Activated T-helper 17 cell treated with anti-CD3 and anti-CD28 coated beads, Interleukin-2, amount 50 U/mL, for 72 hours (primary cell): ENCODE data around the gene TSPY3. TPM values are rescaled to one million over a fixed set of nuclear protein-coding genes. Genes with fewer than 3 reads are reported as not detected.
"Not testable (repeated sequence)": the region's sequence is repeated elsewhere in the genome, so short reads cannot be mapped to it uniquely, and the experiment has no call there.

Source experiments
- ATAC-seq: fragments of 150-1000 bp; cut with Tn5 transposase; replicated peaks from 2 replicates; pipeline ENCODE4 v1.10.0; 2021; ENCODE audit warnings: mild to moderate bottlenecking, moderate library complexity
- H3K27ac Mint-ChIP-seq: one replicate; pipeline ENCODE4 v1.8.0; 2022; ENCODE audit warnings: mixed read lengths
- H3K27me3 Mint-ChIP-seq: one replicate; pipeline ENCODE4 v1.8.0; 2022; ENCODE audit warnings: mixed read lengths
- H3K36me3 Mint-ChIP-seq: one replicate; pipeline ENCODE4 v1.8.0; 2022; ENCODE audit warnings: low read depth, mild to moderate bottlenecking, mixed read lengths
- H3K4me1 Mint-ChIP-seq: one replicate; pipeline ENCODE4 v1.8.0; 2022; ENCODE audit warnings: mixed read lengths
- H3K4me3 Mint-ChIP-seq: one replicate; pipeline ENCODE4 v1.8.0; 2022; ENCODE audit warnings: mild to moderate bottlenecking, mixed read lengths
- H3K9me3 Mint-ChIP-seq: one replicate; pipeline ENCODE4 v1.8.0; 2022; ENCODE audit warnings: mixed read lengths
- total RNA-seq, 2 donors: library from RNA; stranded (reverse); gene quantifications; one replicate each; pipeline ENCODE4 v1.2.3, GENCODE V29; 2022

The TSPY3 gene, protein sequence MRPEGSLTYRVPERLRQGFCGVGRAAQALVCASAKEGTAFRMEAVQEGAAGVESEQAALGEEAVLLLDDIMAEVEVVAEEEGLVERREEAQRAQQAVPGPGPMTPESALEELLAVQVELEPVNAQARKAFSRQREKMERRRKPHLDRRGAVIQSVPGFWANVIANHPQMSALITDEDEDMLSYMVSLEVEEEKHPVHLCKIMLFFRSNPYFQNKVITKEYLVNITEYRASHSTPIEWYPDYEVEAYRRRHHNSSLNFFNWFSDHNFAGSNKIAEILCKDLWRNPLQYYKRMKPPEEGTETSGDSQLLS
- not detected for total RNA-seq

DNA sequence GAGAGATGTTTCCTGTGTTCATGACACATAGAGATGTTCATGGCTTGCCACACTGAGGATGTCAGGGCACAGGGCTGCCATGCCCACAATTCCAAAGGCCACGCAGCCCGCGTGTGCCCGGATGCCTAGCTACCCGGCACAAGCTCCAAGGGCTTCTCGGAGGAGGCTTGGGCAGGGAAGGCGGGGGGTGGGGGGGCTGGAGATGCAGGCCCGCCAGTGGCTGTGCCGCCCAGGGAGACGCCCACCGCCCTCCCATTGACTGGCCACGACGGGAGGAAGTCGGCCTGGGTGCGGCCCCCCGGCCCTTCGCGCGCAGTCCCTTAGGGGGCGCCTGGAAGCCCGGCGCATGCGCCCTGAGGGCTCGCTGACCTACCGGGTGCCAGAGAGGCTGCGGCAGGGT, at the start of gene TSPY3:
Gene TSPY3 (plus strand): TSS at position 301 of the 400 bp plus-strand sequence. CDS start 46 bp downstream, at position 347.
- not testable (repeated sequence) for H3K9me3 Mint-ChIP-seq, H3K27ac Mint-ChIP-seq, ATAC-seq, H3K27me3 Mint-ChIP-seq, H3K4me1 Mint-ChIP-seq, H3K36me3 Mint-ChIP-seq, H3K4me3 Mint-ChIP-seq

DNA sequence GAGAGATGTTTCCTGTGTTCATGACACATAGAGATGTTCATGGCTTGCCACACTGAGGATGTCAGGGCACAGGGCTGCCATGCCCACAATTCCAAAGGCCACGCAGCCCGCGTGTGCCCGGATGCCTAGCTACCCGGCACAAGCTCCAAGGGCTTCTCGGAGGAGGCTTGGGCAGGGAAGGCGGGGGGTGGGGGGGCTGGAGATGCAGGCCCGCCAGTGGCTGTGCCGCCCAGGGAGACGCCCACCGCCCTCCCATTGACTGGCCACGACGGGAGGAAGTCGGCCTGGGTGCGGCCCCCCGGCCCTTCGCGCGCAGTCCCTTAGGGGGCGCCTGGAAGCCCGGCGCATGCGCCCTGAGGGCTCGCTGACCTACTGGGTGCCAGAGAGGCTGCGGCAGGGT, 40.7 kb upstream of the TSPY3 start, which contains the start of gene TSPY8:
Gene TSPY8 (plus strand): TSS at position 301 of the 400 bp plus-strand sequence. CDS start 46 bp downstream, at position 347.
- H3K36me3 Mint-ChIP-seq, ATAC-seq, H3K4me3 Mint-ChIP-seq, H3K9me3 Mint-ChIP-seq, H3K4me1 Mint-ChIP-seq, H3K27ac Mint-ChIP-seq, H3K27me3 Mint-ChIP-seq: not testable (repeated sequence)

DNA sequence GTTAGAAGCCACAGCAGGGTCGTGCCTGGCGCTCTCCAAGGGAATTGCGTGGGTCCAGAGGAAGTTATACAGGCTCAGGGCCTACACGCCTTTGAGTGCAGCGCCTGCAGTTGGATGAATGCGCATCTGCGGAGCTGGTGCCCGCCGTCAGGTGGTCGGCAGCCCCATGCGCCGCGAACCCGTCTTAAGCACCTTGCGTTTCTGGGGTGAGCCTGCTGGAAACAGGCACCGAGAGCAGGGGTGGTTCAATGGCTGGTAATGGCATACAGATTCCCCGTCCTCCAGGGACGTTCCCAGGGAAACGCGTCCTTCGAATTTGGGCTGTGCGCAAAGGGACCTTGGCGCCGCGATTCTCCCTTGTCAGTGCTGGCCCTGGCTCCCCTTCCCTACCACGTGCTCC, 1.7 kb upstream of the TSPY3 start:
- not testable (repeated sequence) for H3K27me3 Mint-ChIP-seq, H3K27ac Mint-ChIP-seq, ATAC-seq, H3K4me1 Mint-ChIP-seq, H3K9me3 Mint-ChIP-seq, H3K4me3 Mint-ChIP-seq, H3K36me3 Mint-ChIP-seq

Other genes starting within 250 kb of the TSPY3 start
- gene TSPY4, start 61.0 kb upstream of the TSPY3 start, total RNA-seq: not detected
- not detected for gene TSPY8, start 40.6 kb upstream of the TSPY3 start, total RNA-seq
- gene TSPY1, start 68.5 kb downstream of the TSPY3 start, total RNA-seq: not detected
- not detected for gene TSPY9, start 88.8 kb downstream of the TSPY3 start, total RNA-seq
- not detected for gene TSPY10, start 129.5 kb downstream of the TSPY3 start, total RNA-seq